Epithelial cell of proximal tubule (primary cell): ENCODE data around the gene MOBP. TPM values are rescaled to one million over a fixed set of nuclear protein-coding genes. Genes with fewer than 3 reads are reported as not detected.

Experiments
- DNase-seq: peaks from one replicate; pipeline ENCODE4 v3.0.0-alpha.2; 2011; ENCODE audit warnings: low read depth
- H3K4me3 ChIP-seq: 2 replicates; pipeline ENCODE4 v1.5.1; 2011; ENCODE audit warnings: low read depth, mild to moderate bottlenecking, low read length
- CTCF ChIP-seq: conservative IDR thresholded peaks from 2 replicates; pipeline ENCODE4 v1.5.1; 2012; ENCODE audit warnings: low read depth, mild to moderate bottlenecking, low read length
- total RNA-seq: library from RNA; depleted of rRNA; stranded (reverse); fragments of >200 nt; gene quantifications from 2 replicates; pipeline ENCODE4 v1.2.3, GENCODE V29; 2015

MOBP gene
- total RNA-seq, 1 donor from 2014 or later, result 0.35 TPM

- TF ChIP-seq CTCF, result no peak
These were observed 38.7 kb upstream of the MOBP start for GRCh38 chr3:39428745-39429201.

GRCh38 chr3:39429466-39429865 is 38.0 kb upstream of the MOBP start:
- no peak overlapping the region for H3K4me3 ChIP-seq
- TF ChIP-seq CTCF, result no peak
- no peak for DNase-seq

More at GRCh38 chr3:39428745-39429201, 38.7 kb upstream of the MOBP start:
- no peak for DNase-seq
- H3K4me3 ChIP-seq, result no peak overlapping the region

- DNase-seq, result no peak
- no peak overlapping the region for H3K4me3 ChIP-seq
- no peak for TF ChIP-seq CTCF
These were observed 35.1 kb upstream of the MOBP start for GRCh38 chr3:39432342-39432741.

- peak; percentile 43 for DNase-seq
- H3K4me3 ChIP-seq, result no peak overlapping the region
- no peak for TF ChIP-seq CTCF
These were observed 33.8 kb upstream of the MOBP start for GRCh38 chr3:39433642-39434041.

- H3K4me3 ChIP-seq, result no peak overlapping the region
- DNase-seq, result no peak
- TF ChIP-seq CTCF, result no peak
These were observed 32.9 kb upstream of the MOBP start for GRCh38 chr3:39434574-39434973.

- H3K4me3 ChIP-seq, result no peak overlapping the region
- no peak for TF ChIP-seq CTCF
- no peak for DNase-seq
These were observed 32.3 kb upstream of the MOBP start for GRCh38 chr3:39435006-39435748.

GRCh38 chr3:39438880-39439279 is 28.6 kb upstream of the MOBP start:
- no peak for TF ChIP-seq CTCF
- H3K4me3 ChIP-seq, result no peak overlapping the region
- no peak for DNase-seq
